SH-SY5Y (cell line): ENCODE data around the gene CENPE.

ENCODE experiments used
- GATA2 ChIP-seq: IDR thresholded peaks from 2 replicates; pipeline ENCODE4 v1.6.1; 2011; ENCODE audit warnings: mild to moderate bottlenecking, low read depth, low read length
- GATA3 ChIP-seq: IDR thresholded peaks from 2 replicates; pipeline ENCODE4 v1.6.1; 2011; ENCODE audit warnings: low read depth, mild to moderate bottlenecking, low read length, moderate library complexity

GRCh38 chr4:103079621-103080020 lies 118.5 kb downstream of the CENPE start:
- TF ChIP-seq GATA2 (no peak), GATA3 (no peak)
